ENCODE results near the gene RNPS1.
A peak's percentile ranks its signal among the peaks of the same experiment; 100 is the strongest.

Gene RNPS1, protein sequence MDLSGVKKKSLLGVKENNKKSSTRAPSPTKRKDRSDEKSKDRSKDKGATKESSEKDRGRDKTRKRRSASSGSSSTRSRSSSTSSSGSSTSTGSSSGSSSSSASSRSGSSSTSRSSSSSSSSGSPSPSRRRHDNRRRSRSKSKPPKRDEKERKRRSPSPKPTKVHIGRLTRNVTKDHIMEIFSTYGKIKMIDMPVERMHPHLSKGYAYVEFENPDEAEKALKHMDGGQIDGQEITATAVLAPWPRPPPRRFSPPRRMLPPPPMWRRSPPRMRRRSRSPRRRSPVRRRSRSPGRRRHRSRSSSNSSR

DNA sequence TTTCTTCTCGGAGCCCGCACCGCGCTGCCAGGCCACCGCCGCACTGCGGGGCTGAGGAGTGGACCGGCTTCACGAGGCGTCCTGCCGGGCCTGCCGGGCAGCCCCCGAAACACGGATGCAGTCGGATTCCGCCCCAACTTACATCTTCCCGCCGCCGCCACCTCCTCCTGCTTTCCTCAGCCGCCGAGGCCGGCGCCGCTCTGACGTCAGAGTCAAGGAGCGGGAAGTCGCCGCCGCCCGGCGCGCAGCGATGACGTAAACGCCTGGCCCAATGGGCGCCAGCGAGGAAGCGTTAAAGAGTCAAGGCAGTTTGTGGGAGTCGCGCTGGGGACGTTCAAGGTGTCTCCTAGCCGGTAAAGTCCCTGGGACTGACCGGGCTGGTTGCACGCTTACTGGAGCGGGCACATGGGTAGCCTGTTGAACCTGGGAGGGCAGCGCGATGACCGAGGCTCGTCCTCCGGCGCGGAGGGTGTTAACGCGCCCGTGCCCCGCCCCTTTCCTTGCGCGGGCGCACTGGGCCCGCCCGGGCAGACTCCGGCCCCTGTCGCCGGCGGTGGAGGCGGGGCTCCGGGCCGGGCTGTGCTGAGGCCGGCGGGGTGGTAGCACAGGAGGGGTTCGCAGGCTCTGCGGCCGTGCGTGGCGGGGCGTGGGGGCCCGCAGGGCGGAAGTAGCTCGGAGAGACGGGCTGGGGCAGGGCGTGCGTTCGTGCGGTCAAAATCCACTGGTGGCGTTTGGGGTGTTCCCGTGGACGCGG is at the start of gene RNPS1:
RNPS1 (minus strand) TSS at position 214 of the 754 bp plus-strand sequence. CDS start 3,483 bp downstream, outside the sequence.
- DNase-seq (ENCODE audit: low spot score): peak; percentile 94

DNA sequence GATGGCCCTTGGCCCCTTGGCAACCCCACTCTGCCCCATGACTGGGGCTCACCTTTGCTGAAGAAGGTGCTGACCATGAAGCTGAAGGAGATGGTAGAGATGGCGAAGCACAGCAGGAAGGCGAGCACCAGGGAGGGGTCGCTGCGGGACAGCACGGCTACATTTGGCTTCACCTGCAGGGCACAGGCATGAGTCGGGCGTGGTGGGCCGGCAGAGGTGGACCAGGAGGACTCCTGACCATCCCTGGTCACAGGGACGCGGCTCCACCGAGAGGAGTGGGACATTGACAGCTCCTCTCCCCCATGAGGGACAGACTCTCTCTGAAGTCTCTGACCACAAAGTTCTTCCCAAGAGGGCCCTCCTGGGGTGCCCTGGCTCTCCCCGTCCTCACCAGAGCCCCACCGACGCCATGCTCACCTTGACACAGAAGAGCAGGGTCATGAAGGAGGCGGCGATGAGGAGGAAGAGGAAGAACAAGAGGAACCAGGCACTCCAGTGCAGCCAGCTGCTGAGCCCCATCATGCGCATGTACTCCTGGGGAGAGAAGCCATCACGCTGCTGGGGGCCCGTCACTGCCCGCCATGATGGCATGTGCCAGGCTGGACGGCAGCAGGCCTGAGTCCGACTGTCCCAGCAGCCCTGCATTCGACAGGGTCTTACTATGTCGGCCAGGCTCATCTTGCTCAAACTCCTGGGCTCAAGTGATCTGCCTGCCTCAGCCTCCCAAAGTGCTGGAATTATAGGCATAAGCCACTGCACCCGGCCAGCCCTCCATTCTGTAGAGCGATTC is 49.5 kb upstream of the RNPS1 start:
- DNase-seq (ENCODE audit: low spot score): no peak

DNA sequence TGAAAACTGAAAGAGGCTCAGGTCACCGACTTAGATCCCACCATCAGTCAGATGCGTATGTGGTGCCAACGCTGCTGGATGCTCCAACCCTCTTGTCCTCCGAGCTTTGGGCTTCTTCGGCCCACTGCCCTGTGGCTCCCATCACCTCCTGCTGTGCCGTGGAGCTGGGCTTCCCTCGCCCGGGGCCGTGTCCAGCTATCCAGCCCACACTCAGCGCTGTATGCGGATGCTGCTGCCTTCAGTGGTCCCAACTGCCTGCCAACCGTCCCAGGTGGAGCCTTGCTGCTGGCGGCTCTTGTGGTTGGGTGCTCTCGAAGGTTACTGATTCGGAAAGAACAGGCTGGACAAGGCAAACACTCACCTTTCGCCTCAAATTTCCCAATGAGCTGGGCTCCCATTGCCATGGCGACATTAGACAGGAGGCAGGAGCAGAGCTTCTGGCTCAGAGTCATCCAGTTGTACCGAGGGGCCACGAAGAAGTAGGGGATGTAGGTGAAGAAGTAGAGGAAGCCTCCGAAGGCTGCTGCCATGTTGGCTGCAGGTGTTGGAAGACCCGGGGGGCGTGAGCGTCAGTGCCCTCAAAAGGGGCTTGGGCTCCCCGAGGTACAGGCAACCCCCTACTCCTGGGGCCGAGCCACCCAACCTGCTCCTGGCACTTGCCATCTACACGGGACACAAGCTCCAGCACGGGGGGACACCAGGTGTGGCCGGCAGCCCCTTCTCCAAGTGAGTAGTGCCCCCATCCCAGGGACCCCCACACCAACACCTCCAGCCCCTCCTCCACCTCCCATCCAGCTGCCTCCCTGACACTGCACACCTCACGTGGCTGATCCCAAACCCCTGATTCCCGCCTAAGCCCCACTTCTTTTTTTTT is 40.4 kb upstream of the RNPS1 start:
- no peak for DNase-seq (ENCODE audit: low spot score)

DNA sequence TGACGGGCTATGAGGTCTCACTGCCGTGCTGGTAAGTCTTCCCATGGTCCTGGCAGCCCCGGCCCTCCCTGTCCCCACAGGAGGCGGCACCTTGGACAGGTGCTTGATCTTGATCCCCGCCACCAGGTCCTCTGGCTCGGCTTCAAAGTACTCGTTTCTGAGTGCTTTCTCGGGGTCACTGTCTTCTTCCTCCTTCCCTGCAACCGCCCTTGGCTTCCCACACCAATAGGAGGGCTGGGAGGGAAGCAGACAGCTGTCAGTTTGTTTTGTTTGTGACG is 31.9 kb upstream of the RNPS1 start:
- DNase-seq (ENCODE audit: low spot score): no peak

DNA sequence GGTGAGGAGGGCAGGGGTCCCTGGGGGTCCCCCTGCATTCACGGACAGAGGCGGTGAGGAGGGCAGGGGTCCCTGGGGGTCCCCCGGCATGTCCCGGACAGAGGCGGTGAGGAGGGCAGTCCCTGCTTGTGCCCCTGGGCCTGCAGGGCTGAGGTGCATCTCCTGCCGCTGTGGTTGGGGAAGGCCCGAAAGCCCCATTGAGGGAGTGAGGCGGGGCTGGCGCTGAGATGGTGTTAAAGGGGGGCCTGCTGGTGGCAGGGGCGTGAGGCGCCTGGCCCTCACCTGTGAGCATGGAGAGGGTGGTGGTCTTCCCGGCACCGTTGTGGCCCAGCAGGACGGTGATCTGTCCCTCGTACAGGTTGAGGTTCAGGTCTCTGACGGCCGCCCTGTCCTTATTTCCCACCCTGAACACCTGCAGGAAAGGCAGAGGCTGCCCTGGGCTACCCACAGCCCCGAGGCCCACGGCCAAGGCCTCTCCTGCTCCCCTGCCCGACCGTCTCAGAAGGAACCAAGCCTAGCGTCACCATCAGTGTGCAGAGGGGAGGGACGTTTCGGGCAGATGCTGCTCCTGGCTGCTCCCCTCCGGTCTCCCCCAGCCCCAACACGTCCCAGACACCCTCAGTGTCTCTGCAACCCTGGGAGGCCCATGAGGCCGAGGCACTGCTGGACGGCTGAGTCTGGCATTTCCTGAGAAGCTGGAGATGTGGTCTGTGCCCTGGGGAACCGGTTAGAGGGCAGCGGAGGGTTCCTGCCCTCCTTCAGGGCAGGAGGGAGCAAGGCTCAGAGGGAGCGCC is 31.4 kb upstream of the RNPS1 start:
- no peak for DNase-seq (ENCODE audit: low spot score)

DNA sequence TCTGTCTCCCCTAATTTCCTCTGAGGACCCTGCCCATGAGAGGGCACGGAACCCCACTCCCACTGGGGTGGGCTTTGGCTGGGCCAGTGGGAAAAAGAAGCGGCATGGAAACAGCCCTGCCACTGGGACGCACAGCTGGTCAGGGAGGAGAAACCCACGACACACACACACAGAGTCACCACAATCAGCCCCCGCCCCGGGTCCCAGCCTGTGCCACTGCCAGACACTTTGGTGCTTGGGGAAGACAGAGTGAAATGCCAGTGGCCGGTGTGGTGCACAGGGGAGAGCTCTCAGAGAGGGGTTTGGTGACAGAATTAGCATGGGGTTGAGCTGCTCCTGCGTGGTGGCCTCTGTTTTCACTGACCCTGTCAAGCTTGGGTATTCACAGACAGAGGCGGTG is 30.7 kb upstream of the RNPS1 start:
- DNase-seq (ENCODE audit: low spot score): no peak

DNA sequence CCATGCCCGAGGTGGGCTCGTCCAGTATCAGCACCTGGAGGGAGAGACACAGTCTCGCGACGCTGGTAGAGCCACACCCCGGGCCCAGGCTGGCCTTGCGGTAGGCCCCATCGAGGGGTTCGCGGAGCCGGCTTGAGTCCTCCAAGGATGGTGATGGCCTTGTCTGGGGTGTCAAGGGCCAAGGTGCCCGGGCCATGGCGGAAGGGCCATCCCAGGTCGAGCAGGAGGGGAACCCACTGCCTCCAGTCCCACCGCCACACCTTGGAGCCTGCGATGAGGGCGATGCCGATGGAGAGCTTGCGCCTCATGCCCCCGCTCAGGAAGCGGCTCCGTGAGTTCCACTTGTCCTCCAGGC is 29.6 kb upstream of the RNPS1 start:
- no peak for DNase-seq (ENCODE audit: low spot score)

DNA sequence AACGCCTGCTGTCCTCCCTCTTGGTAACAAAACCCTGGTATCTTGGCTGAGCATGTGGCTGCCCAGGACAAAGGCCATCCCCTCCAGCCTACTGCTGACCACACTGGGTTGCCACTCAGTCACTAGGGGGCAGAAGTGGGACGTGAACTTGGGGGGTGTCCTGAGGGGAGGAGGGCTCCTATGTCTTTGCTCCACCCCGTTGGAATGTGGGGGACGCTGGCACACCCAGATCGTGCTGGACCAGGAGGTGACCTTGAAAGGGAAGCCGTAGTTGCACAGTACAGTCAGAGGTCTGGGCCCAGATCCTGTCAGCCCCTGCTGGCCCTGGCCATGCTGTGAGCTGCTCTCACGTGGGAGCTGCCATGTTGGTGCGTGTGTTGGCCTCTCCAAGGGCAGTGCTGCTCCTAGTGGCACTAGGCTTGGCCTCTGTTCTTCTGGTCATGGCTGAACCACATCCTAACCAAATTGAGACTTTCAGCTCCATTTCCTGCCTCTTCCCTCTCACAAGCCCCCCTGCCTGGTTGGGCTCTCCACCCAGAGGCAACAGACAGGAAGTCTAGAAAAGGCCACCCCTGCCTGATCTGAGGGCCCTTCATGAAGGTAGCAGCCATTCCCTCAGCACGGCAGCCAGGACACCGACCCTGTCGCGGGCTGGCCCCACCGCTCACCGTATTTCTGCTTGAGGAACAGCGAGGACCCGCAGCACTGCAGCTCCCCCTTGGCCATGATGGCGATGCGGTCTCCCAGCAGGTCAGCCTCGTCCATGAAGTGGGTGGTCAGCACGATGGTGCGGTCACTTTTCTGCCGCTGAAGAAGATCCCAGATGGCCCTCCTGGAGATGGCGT is 29.0 kb upstream of the RNPS1 start:
- DNase-seq (ENCODE audit: low spot score): peak; percentile 8

DNA sequence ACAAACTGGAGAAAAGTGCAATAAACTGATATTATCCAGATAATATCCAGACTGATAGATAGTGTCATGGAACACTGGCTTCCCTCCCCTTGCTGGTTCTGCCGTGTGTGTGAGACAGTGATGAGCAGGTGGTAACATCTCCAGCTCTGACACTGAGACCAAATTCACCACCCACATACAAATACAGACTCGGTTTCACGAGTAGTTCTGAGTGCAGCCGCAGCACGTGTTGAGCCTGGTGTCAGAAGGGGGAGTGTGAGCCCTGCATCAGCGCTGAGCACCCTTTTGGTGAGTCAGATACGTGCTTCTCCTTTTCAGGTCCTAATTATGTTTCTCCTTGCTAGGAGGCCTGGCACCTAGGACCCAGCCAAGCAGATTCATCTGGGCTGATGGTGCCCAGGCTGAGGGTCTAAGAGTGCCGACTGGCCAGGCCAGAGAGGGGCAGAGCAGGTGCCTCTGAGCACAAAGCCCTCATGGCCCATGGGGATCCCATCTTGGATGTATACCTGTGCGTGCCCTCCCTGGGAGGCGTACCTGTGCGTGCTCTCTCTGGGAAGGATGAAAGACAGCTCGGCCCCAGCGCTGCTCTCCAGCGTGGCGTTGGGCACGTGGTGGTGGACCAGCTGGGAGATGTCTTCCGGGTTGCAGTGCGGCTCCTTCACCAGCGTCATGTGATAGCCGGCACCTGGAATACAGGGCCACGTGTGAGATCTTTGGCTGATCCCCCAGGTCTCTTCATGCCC is 27.3 kb upstream of the RNPS1 start:
- no peak for DNase-seq (ENCODE audit: low spot score)

DNA sequence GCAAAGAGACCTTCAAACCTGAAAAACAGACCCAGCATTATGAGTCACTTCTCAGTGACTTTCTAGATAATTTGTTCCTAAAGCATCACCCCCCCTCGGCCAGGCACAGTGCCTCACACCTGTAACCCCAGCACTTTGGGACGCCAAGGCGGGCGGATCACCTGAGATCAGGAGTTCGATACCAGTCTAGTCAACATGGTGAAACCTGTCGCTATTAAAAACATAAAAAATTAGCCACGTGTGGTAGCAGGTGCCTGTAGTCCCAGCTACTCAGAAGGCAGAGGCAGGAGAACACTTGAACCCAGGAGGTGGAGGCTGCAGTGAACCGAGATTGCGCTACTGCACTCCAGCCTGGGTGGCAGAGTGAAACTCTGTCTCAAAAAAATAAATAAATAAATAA is 24.3 kb upstream of the RNPS1 start:
- no peak for DNase-seq (ENCODE audit: low spot score)

DNA sequence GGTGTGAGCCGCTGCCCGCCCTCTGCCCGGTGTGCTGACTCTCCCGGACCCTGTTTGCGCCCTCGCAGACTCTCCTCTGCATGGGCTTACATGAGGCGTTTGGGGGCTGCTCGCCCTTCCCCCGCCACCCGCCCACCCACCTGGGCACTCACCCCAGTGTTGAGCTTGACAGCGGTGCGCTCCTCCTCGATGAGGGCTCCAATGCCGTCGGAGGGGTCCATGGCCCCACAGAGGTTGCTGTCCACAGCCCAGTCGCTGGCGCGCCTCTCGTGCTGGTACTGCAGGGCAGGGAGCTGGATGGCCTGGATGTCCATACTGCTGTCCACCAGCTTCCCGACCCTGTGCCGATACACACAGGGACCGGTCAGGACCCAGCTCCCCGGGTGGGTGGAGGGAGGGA is 21.4 kb upstream of the RNPS1 start:
- DNase-seq (ENCODE audit: low spot score): no peak

DNA sequence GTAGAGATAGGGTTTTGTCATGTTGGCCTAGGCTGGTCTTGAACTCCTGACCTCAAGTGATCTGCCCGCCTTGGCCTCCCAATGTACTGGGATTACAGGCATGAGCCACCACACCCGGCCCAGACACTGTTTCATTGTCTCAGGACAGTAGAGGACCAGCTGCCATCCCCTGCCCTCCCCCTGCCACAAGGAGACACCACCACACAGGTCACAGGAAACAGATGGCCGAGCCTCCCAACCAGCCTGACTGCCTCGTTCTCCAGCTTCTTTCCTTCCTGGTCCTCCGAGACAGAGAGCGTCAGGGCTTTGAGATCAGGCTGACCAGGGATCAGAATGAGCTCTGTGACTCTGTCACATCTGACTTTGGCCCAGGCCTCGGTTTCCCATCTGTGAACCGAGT is 20.8 kb upstream of the RNPS1 start:
- DNase-seq (ENCODE audit: low spot score): no peak

DNA sequence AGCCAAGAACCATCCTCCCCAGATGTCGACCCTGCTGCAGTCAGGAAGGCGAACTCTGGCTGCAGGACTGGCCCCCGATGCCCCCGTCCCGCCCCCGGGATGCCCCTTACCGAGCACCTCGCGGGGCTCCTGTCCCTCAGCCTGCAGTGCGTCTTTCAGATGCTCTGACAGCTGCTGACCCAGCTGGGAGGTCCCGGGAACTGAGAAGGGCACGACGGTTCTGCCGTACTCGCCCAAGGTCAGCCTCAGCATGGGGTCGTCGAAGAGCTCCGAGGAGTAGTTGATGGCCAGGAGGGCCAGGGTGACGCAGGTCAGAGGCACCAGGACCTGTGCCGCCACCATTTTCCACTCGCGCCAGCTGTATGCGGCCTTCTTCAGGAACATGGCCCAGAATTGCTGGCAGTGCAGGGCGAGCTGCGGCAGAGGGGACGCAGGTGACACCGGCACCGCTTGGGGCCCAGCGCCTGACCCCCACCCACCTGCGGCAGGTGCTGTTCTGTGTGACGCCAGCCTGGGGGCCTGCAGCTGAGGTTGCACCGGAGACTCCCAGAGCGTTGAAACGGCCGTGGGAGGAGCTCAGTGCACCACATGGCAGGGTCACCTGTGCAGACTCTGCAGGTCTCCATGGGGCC is 20.1 kb upstream of the RNPS1 start:
- DNase-seq (ENCODE audit: low spot score): no peak

DNA sequence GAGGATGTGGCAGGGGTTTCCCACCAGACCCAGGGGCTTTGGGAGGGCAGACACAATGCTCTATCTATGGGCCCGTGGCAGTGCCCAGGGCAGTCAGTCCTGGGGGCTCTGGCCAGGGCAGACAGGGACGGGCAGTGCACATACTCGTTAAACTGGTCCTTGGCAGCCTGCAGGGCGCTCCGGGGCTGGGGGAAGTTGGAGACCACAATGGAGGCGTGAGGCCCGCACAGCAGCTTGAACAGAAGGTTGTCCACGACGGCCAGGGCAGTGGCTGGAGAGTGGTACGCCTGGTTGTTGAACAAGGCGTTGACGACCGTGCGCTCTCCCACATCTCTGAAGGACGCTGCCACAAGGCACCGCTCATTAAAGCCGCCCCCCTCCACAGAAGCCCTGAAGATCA is 18.6 kb upstream of the RNPS1 start:
- DNase-seq (ENCODE audit: low spot score): no peak

DNA sequence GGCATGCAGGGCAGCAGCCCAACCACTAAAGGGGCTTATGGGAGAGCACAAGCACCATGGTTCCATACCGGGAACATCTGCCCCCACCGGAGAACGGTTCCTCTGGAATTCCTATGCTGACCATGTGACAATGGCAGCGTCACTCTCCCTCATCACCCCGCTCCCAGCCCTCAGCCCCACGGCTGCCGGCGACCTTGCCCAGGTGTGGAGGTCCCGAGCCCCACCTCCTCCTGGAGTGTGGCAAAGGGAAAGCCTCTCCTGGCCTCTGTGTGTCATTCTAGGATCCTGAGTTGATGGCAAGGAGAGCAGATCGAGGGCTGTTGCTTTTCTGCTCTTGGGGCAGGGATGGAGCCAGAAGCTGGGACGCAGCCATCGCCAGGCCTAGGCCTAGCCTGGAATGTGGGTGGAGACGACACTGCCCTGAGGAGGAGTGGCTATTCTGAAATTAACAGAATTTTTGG is 17.8 kb upstream of the RNPS1 start:
- DNase-seq (ENCODE audit: low spot score): no peak

DNA sequence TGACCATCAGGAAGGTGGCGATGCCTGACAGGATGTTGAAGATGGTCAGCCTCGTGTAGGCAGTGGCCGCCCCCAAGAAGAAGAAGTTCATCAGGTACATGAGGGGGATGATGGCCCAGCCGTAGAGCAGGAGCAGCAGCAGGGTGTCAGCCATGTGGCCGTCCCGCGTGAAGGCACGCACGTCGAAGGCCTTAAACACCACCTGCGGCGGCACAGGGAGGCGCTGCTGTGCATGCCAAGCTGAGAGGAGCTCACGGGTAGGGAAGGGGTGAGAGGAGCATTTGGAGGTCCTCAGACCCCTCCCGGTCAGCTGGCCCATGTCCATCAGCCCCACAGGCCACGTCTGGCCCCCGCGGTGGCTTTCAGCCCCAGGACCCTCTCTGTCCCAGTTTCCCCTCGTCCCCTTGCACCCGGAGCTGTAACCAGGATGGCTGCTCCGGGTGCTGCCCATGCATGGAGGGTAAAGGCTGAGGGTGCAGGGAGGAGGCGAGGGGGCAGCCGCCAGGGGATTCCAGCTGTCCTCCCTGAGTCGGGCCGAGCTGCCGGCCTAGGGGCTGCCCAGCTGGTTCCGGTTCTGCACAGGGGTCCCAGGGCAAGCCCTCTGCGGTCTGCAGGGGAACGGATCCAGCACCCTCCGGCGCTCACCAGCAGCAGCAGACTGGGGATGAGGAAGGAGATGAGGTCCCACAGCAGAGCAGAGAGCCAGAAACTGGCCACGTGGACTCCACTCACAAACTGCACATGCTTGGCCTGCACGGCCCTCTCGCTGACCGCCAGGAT is 17.1 kb upstream of the RNPS1 start:
- no peak for DNase-seq (ENCODE audit: low spot score)

DNA sequence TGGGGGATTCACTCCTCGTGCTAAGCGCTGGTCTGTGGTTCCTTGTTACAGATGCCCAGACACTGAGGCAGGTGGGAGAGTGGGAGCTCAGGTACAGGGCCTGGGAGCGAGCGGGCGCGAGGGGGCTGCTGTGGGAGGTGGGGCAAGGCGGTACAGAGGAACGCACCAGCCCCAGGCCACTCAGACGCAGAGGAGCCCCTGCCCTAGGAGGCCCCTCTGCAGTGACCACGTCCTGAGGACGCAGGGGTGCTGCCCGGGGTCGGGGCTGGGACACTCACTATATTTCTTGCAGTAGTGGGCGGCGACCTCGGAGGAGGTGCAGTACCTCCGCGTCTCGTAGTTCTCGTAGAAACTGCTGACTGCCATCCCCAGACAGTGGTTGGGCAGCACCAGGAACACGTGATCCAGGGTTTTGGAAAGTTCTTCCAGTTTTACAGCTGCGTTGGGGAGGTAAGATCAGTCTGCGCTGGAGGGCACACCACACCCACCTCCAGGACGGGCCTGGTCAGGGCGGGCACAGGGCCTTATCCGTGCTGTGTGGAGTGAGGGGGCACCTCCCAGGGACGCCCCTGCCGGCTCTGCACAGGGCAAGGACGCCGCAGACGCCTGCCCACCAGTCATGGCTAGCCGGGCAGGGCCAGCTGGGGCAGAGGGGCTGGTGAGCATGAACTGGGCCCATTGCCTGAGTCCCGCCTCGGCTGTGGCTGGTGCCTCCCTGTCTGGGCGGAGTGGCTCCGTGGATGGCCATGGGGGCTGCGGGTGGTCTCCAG is 16.3 kb upstream of the RNPS1 start:
- DNase-seq (ENCODE audit: low spot score): no peak
